ENCODE data around the gene TSEN34.
"Not testable (repeated sequence)": the region's sequence is repeated elsewhere in the genome, so short reads cannot be mapped to it uniquely, and the experiment has no call there.

TSEN34 gene

GRCh38 chr19:54188215-54188871 is 2.8 kb upstream of the TSEN34 start:
- in situ Hi-C loops (cut with HindIII; ENCODE audit: low sequenced_read_pairs): no loop called here
- H3K4me3 ChIP-seq (ENCODE audit: low read depth, low read length): peak overlapping the region; percentile 72
- TF ChIP-seq, protein P1, sequence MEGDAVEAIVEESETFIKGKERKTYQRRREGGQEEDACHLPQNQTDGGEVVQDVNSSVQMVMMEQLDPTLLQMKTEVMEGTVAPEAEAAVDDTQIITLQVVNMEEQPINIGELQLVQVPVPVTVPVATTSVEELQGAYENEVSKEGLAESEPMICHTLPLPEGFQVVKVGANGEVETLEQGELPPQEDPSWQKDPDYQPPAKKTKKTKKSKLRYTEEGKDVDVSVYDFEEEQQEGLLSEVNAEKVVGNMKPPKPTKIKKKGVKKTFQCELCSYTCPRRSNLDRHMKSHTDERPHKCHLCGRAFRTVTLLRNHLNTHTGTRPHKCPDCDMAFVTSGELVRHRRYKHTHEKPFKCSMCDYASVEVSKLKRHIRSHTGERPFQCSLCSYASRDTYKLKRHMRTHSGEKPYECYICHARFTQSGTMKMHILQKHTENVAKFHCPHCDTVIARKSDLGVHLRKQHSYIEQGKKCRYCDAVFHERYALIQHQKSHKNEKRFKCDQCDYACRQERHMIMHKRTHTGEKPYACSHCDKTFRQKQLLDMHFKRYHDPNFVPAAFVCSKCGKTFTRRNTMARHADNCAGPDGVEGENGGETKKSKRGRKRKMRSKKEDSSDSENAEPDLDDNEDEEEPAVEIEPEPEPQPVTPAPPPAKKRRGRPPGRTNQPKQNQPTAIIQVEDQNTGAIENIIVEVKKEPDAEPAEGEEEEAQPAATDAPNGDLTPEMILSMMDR (IDR thresholded peaks at IDR 0.05; ENCODE audit: low read depth, low read length, missing control alignments): no peak
- no peak for DNase-seq (ENCODE audit: low read depth)

GRCh38 chr19:54189145-54189734 is 1.9 kb upstream of the TSEN34 start, which contains the start of gene MBOAT7:
TSS of gene MBOAT7 (minus strand) at chr19:54189580. CDS start at chr19:54188508, 1,072 bp downstream.
- TF ChIP-seq, protein P1 (IDR thresholded peaks at IDR 0.05; ENCODE audit: low read depth, low read length, missing control alignments): peak; percentile 11
- in situ Hi-C loops (cut with HindIII; ENCODE audit: low sequenced_read_pairs): no loop called here
- H3K4me3 ChIP-seq (ENCODE audit: low read depth, low read length): peak within 1 kb of the TSS; percentile 72
- no peak for DNase-seq (ENCODE audit: low read depth)

GRCh38 chr19:54189735-54190502 is 1.2 kb upstream of the TSEN34 start:
- in situ Hi-C loops (cut with HindIII; ENCODE audit: low sequenced_read_pairs): no loop called here
- peak overlapping the region; percentile 72 for H3K4me3 ChIP-seq (ENCODE audit: low read depth, low read length)
- TF ChIP-seq, protein P1 (IDR thresholded peaks at IDR 0.05; ENCODE audit: low read depth, low read length, missing control alignments): no peak
- peak; percentile 100 for DNase-seq (ENCODE audit: low read depth)

DNA sequence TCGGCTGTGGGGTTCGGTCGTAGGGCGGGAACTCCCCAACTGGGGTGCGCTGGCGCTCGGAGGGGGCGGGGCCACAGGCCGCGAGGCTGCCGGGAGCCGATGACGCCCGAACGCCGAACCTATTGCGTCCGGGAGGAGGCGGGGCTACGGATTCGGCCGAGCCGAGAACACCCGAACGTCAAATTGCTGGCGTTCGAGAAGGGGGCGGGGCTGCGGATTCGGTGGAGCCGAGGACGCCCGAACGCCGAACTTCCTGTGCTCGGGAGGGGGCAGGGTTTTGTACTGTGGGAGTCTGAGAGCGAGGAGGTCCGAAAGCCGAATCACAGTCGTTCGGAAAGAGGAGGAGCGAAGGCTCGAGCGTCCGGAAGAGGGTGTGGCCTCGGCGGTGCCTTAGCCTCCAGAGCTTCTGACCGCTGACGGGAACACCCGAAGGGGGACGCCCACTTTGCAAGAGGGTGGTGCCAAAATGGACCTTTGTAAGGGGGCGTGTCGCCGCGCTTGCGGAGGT is 551 bp upstream of the TSEN34 start:
- peak overlapping the region; percentile 72 for H3K4me3 ChIP-seq (ENCODE audit: low read depth, low read length)
- DNase-seq (ENCODE audit: low read depth): peak; percentile 100
- in situ Hi-C loops (cut with HindIII; ENCODE audit: low sequenced_read_pairs): no loop called here
- TF ChIP-seq, protein P1 (IDR thresholded peaks at IDR 0.05; ENCODE audit: low read depth, low read length, missing control alignments): no peak

GRCh38 chr19:54191811-54192453 is 824 bp downstream of the TSEN34 start:
- in situ Hi-C loops (cut with HindIII; ENCODE audit: low sequenced_read_pairs): no loop called here
- TF ChIP-seq, protein P1 (IDR thresholded peaks at IDR 0.05; ENCODE audit: low read depth, low read length, missing control alignments): no peak
- H3K4me3 ChIP-seq (ENCODE audit: low read depth, low read length): peak overlapping the region; percentile 72
- no peak for DNase-seq (ENCODE audit: low read depth)

- TF ChIP-seq, protein P1 (IDR thresholded peaks at IDR 0.05; ENCODE audit: low read depth, low read length, missing control alignments): no peak
- no peak for DNase-seq (ENCODE audit: low read depth)
- in situ Hi-C loops (cut with HindIII; ENCODE audit: low sequenced_read_pairs): no loop called here
- H3K4me3 ChIP-seq (ENCODE audit: low read depth, low read length): no peak overlapping the region
Observed at GRCh38 chr19:54193011-54193410, 1.9 kb downstream of the TSEN34 start.

GRCh38 chr19:54194463-54194862 is 3.4 kb downstream of the TSEN34 start:
- in situ Hi-C loops (cut with HindIII; ENCODE audit: low sequenced_read_pairs); DNase-seq (ENCODE audit: low read depth); H3K4me3 ChIP-seq (ENCODE audit: low read depth, low read length): not testable (repeated sequence)

Measured in astrocyte of the cerebellum (primary cell).